HG03280 (cell line): ENCODE results near the gene EVI2A.

Source experiments
- ATAC-seq: cut with Tn5 transposase; IDR thresholded peaks from one replicate; pipeline ENCODE4 v1.9.1; 2021; ENCODE audit warnings: mild to moderate bottlenecking, moderate library complexity; ENCODE audit not compliant: unreplicated experiment

The EVI2A gene

GRCh38 chr17:31279401-31279800 lies 42.0 kb downstream of the EVI2A start:
- no peak for ATAC-seq

GRCh38 chr17:31275116-31275515 lies 46.3 kb downstream of the EVI2A start:
- ATAC-seq = no peak

- no peak for ATAC-seq
Observed at GRCh38 chr17:31274252-31274651, 47.2 kb downstream of the EVI2A start.

GRCh38 chr17:31273516-31273915 lies 47.9 kb downstream of the EVI2A start:
- ATAC-seq = no peak

GRCh38 chr17:31272803-31273202 lies 48.6 kb downstream of the EVI2A start:
- no peak for ATAC-seq

GRCh38 chr17:31272236-31272635 lies 49.2 kb downstream of the EVI2A start:
- ATAC-seq = no peak

GRCh38 chr17:31269578-31269983 lies 51.8 kb downstream of the EVI2A start:
- no peak for ATAC-seq

GRCh38 chr17:31269036-31269577 lies 52.3 kb downstream of the EVI2A start:
- no peak for ATAC-seq
